NCI-H69 (cell line): ENCODE results near the gene TCEAL9.
"Not testable (repeated sequence)": the region's sequence is repeated elsewhere in the genome, so short reads cannot be mapped to it uniquely, and the experiment has no call there.

ENCODE experiments used
- DNase-seq: peaks from one replicate; lab custom pipeline; 2025; lab: John Stamatoyannopoulos, UW

TCEAL9 gene

GRCh38 chrX:103373581-103373980 lies 17.3 kb downstream of the TCEAL9 start:
- no peak for DNase-seq

- DNase-seq = peak; percentile 47
Observed at GRCh38 chrX:103376118-103376978, 20.0 kb downstream of the TCEAL9 start, which contains the start of gene BEX3. Gene BEX3, plus strand, starts transcription at chrX:103376538. Its CDS starts 984 bp downstream, at chrX:103377522.

DNA sequence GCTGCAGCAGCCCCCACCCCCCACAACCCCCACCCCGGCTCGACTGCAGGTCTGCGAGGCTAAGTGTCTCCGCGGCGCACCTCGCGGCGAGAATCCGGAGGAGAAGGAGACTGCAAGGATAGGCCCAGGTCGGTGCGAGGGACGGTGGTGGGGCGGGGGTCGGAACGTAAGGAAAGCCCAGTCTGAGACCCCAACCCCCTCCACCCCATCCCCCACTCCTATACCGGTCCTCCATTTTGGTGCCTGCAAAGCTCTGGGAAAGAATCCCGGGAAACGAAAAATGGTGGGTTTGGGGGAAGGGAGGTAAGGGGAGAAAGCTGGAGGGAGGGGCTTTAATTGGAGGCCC lies 20.6 kb downstream of the TCEAL9 start:
- peak; percentile 25 for DNase-seq

GRCh38 chrX:103378990-103379389 lies 22.7 kb downstream of the TCEAL9 start:
- DNase-seq = no peak

- no peak for DNase-seq
Observed at GRCh38 chrX:103382877-103383276, 26.6 kb downstream of the TCEAL9 start.

GRCh38 chrX:103384672-103385071 lies 28.4 kb downstream of the TCEAL9 start:
- no peak for DNase-seq

DNA sequence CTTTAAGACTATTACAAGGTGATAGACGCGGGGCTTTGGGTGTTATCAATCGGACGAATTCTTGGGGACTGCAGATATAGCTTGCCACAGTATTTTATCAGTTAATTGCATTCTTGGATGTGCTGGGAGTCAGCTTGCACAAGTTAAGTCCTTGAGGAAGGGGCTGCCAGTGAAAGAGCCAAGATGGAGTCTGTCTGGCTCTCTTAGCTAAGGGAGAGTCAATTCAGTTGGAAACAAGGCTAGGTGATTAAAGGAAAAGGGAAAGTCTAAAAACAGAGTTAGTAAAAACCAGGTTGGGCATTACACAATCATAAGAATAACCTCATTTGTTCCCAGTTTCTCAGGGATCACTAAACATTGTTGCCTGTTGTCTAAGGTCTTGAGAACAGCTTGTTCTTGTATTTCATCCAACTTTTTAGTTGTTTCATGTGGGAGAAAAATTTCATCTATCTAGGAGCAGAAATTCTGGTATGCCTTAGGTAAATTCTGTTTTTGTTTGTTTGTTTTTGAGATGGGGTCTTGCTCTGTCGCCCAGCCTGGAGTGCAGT lies 29.1 kb downstream of the TCEAL9 start:
- not testable (repeated sequence) for DNase-seq

DNA sequence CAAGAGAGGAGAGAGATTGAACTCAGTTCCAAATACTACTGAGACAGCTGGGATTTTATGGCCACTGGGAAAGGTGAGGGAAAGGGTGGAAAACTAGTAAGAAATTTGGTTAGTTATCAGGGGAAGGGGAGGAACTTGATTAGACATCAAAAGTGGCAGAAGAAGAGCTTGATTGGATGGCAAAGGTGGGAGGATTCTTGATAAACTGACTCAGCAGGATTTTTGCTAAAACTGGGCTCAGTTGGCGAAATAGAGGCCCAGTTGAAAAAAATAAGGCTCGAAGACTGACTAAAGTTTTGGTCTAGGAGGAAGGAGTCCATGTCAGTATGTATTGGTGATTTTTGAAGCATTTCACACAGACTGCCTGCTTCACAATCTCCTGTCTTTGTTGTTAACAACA lies 30.0 kb downstream of the TCEAL9 start:
- no peak for DNase-seq

DNA sequence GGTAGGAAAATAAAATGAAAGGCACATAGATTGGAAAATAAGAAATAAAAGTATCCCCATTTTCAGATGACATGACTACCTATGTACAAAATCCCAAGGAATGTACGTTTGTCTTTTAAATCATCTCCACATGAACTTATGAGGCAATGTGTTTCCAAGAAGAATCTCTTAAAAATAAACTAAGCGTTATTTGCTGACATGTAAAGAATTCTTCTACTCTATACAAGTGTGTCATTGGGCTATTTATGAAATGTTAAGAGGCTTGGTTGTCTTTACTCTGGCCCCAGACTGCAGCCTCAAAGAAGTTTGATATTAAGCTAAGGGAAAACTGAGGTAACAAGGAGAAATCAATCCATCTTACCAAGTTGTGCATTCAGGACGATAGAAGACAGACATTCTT lies 37.2 kb downstream of the TCEAL9 start:
- no peak for DNase-seq

DNA sequence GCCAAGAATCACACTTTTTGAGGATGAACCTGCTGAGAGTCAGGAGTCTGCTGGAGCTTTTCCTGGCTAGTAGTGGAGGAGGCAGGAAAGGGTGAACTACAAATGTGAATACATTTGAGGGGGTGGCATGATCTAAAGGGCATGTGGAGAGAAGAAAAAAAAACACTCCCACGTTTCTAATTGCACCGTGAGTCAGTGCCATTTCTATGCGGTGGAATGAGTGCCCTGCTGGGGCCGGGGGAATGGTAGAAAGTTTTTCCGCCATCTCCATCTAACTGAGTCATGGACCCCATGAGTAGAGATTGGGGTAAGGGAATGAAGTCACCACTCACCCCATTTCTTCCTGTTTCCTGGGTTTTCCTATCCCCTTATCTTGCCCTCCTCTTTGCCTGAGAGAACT lies 39.9 kb downstream of the TCEAL9 start:
- no peak for DNase-seq

- DNase-seq = no peak
Observed at GRCh38 chrX:103396660-103397059, 40.4 kb downstream of the TCEAL9 start.

- DNase-seq = no peak
Observed at GRCh38 chrX:103397707-103398106, 41.4 kb downstream of the TCEAL9 start.

- no peak for DNase-seq
Observed at GRCh38 chrX:103398421-103398864, 42.1 kb downstream of the TCEAL9 start.

DNA sequence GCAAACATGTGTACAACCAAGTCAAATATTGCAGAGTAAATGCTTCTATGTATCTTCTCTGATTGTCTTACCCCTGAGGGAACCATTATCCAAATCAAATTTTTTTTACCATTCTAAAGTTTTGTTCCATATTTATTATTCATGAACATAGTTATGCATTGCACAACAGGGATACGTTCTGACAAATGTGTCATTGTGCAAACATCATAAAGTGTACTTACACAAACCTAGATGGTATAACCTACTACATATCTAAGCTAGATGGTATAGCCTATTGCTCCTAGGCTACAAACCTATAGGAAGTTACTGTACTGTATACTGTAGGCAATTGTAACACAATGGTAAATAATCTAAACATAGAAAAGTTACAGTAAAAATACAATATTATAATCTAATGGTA lies 43.4 kb downstream of the TCEAL9 start:
- no peak for DNase-seq

GRCh38 chrX:103400931-103401330 lies 44.6 kb downstream of the TCEAL9 start:
- DNase-seq = no peak

GRCh38 chrX:103404231-103405008 lies 48.1 kb downstream of the TCEAL9 start:
- peak; percentile 48 for DNase-seq

DNA sequence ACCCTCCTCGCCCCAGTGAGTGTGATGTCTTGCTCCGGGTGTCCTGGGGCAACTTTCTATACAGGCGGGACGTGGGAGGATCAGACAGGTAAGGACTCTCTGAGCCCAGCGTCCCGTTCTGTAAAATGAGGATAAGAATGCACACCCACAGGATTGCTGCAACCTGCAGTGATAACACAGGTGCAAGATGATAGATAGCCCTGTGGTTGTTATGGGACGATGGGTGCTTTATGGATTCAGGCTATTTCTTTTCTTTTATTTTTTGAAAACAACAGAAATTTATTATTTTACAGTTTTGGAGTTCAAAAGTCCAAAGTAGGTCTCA lies 48.7 kb downstream of the TCEAL9 start:
- no peak for DNase-seq

GRCh38 chrX:103406256-103406655 lies 50.0 kb downstream of the TCEAL9 start:
- DNase-seq = no peak

GRCh38 chrX:103407776-103408175 lies 51.5 kb downstream of the TCEAL9 start:
- no peak for DNase-seq
